Ovary (tissue), 3 donors: ENCODE measurements around the gene FANCD2OS.

ENCODE experiments used
- EP300 ChIP-seq: sonication (generic); formaldehyde crosslinking; IDR thresholded peaks from one replicate; pipeline ENCODE4 v1.6.1; 2017; ENCODE audit warnings: antibody characterized with exemption
- TF ChIP-seq, protein P1 (sequence below), 3 donors: fragments of 450-650 bp in 2 of 3; fragments of 200-600 bp in 1 of 3; IDR thresholded peaks; one replicate each; pipeline versions ENCODE4 v1.5.1 to v1.8.0; 2016 to 2022; ENCODE audit warnings: antibody characterized with exemption in 3 of 3, mild to moderate bottlenecking in 1 of 3
- donor health status: DM: no; HTN: no; CAD: no.

DNA sequence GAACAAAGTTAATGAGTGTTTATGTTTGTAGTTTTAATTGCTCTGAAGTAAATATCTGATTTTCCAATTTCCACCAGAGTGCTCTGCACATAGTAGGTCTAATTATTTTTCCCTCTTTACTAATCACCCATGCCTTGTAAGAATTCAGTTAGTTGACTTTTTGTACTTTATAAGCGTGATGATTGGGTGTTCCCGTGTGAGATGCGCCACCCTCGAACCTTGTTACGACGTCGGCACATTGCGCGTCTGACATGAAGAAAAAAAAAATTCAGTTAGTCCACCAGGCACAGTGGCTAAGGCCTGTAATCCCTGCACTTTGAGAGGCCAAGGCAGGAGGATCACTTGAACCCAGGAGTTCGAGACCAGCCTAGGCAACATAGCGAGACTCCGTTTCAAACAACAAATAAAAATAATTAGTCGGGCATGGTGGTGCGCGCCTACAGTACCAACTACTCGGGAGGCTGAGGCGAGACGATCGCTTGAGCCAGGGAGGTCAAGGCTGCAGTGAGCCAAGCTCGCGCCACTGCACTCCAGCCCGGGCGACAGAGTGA lies 33.0 kb upstream of the FANCD2OS start:
- no peak for TF ChIP-seq EP300
- TF ChIP-seq, protein P1, sequence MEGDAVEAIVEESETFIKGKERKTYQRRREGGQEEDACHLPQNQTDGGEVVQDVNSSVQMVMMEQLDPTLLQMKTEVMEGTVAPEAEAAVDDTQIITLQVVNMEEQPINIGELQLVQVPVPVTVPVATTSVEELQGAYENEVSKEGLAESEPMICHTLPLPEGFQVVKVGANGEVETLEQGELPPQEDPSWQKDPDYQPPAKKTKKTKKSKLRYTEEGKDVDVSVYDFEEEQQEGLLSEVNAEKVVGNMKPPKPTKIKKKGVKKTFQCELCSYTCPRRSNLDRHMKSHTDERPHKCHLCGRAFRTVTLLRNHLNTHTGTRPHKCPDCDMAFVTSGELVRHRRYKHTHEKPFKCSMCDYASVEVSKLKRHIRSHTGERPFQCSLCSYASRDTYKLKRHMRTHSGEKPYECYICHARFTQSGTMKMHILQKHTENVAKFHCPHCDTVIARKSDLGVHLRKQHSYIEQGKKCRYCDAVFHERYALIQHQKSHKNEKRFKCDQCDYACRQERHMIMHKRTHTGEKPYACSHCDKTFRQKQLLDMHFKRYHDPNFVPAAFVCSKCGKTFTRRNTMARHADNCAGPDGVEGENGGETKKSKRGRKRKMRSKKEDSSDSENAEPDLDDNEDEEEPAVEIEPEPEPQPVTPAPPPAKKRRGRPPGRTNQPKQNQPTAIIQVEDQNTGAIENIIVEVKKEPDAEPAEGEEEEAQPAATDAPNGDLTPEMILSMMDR (IDR thresholded peaks at IDR 0.05): no peak
